ENCODE data around the gene ZNF18. TPM values are rescaled to one million over a fixed set of nuclear protein-coding genes. Genes with fewer than 3 reads are reported as not detected.

Gene ZNF18
- total and polyA plus RNA-seq, 2 of the 13 experiments (the other 11 are each of a cell fraction or from before 2014, with no cell fraction given): 2.4 to 5.4 TPM

GRCh38 chr17:11991461-11991860 is 5.8 kb downstream of the ZNF18 start (continued):
- no peak for TF ChIP-seq FOXA3 (CRISPR knock-in tag; IDR thresholded peaks at IDR 0.05)

- Histone ChIP-seq H3K27me3 (ENCODE audit: control insufficient read depth in 1 of 2, insufficient read depth in 2 of 2, low read length in 2 of 2) (no peaks in the 10 kb centered on the region), H3K4me2 (ENCODE audit: low read depth, low read length) (no peak overlapping the region), H3K79me2 (ENCODE audit: insufficient read depth, low read length) (no peaks in the 10 kb centered on the region), H3K9me3 (ENCODE audit: low read length) (no peaks in the 10 kb centered on the region), H3K4me3 (replicated peaks in 1 of 3; ENCODE audit: insufficient read depth in 1 of 3, low read depth in 2 of 3, low read length in 3 of 3) (no peak overlapping the region), H3K36me3 (replicated peaks in 1 of 2; ENCODE audit: control insufficient read depth in 1 of 2, insufficient read depth in 2 of 2, low read length in 2 of 2) (peaks cover 0 to 2% of the 10 kb centered on the region in 2 experiments; a peak in 1 of 5 replicates), H3K4me1 (ENCODE audit: insufficient read depth, low read length) (peaks cover 36% of the 10 kb centered on the region), H2AFZ (ENCODE audit: low read length) (no peak overlapping the region), H3K27ac (ENCODE audit: extremely low read length, insufficient read depth, low read length) (no peak overlapping the region), H4K20me1 (ENCODE audit: insufficient read depth, low read length) (no peaks in the 10 kb centered on the region), H3K9ac (ENCODE audit: insufficient read depth, low read depth, low read length) (no peak overlapping the region)
- ATAC-seq (no peak), FAIRE-seq (no peak), DNase-seq (ENCODE audit: low spot score) (no peak)
- in situ Hi-C loops (cut with HindIII; ENCODE audit: extremely low pct_ligation_motif_present, low pct_unique_long_range_greater_than_20kb) (no loop called here), intact Hi-C loops (cut with micrococcal nuclease; ENCODE audit: unreplicated experiment) (no loop called here)
- CTCF ChIA-PET (ENCODE audit: low intra/inter-chr PET ratio, low total read pairs): no interaction called here
- POLR2A ChIA-PET: no interaction called here
- 87% methylated on average over 7 of the region's 7 CpGs for WGBS (ENCODE audit: low lambda C conversion rate)
- no TSS peak for BruUV-seq (replicated peaks)
- TF ChIP-seq ZNF501 (CRISPR knock-in tag; IDR thresholded peaks at IDR 0.05) (no peak), SMC3 (IDR thresholded peaks at IDR 0.05; ENCODE audit: low read length) (no peak), ZMAT3 (CRISPR knock-in tag; conservative IDR thresholded peaks at IDR 0.05) (no peak), EP300 (IDR thresholded peaks at IDR 0.05; ENCODE audit: low read depth in 2 of 2, low read length in 2 of 2) (no peak), EP300 (CRISPR knock-in tag; IDR thresholded peaks at IDR 0.05; ENCODE audit: borderline replicate concordance) (no peak), ZNF770 (CRISPR knock-in tag; IDR thresholded peaks at IDR 0.05) (no peak), ZNF564 (CRISPR knock-in tag; IDR thresholded peaks at IDR 0.05) (no peak), MAZ (IDR thresholded peaks at IDR 0.05; ENCODE audit: borderline replicate concordance, low read depth, low read length) (no peak), MAZ (CRISPR knock-in tag; IDR thresholded peaks at IDR 0.05; ENCODE audit: low read depth) (no peak), ZNF616 (CRISPR knock-in tag; IDR thresholded peaks at IDR 0.05; ENCODE audit: low read depth) (no peak), PCBP2 (optimal IDR thresholded peaks at IDR 0.05; ENCODE audit: low read depth, low read length, poor library complexity, severe bottlenecking) (no peak), KLF6 (CRISPR knock-in tag; IDR thresholded peaks at IDR 0.05) (no peak), NFIB (CRISPR knock-in tag; IDR thresholded peaks at IDR 0.05; ENCODE audit: borderline replicate concordance) (no peak), SUZ12 (IDR thresholded peaks at IDR 0.05; ENCODE audit: low read depth, low read length) (no peak), ZNF607 (CRISPR knock-in tag; IDR thresholded peaks at IDR 0.05; ENCODE audit: borderline replicate concordance) (no peak), ZNF766 (CRISPR knock-in tag; IDR thresholded peaks at IDR 0.05; ENCODE audit: borderline replicate concordance) (no peak), GLMP (CRISPR knock-in tag; IDR thresholded peaks at IDR 0.05; ENCODE audit: borderline replicate concordance) (no peak), CREB3 (CRISPR knock-in tag; IDR thresholded peaks at IDR 0.05) (no peak)
Measured at GRCh38 chr17:11990363-11990983, 6.8 kb downstream of the ZNF18 start.

Measured in HepG2 (cell line).